CD14-positive monocyte (primary cell): ENCODE data around the gene TMEM169. TPM values are rescaled to one million over a fixed set of nuclear protein-coding genes. Genes with fewer than 3 reads are reported as not detected.

Experiments
- DNase-seq, 3 donors: peaks; one replicate each; pipeline ENCODE4 v3.0.0-alpha.2; 2011 to 2022
- H2AFZ ChIP-seq: 2 replicates; pipeline ENCODE4 v1.6.0; 2012; ENCODE audit warnings: mild to moderate bottlenecking, low read depth, low read length, inconsistent platforms; ENCODE audit not compliant: insufficient read depth, poor library complexity, severe bottlenecking
- H3K27ac ChIP-seq, 2 donors: 1 replicate in 1 of 2; 2 replicates in 1 of 2; pipeline ENCODE4 v1.5.1; 2012 to 2013; ENCODE audit warnings: low read length in 2 of 2, control low read depth in 1 of 2, inconsistent platforms in 1 of 2, low read depth in 1 of 2, mild to moderate bottlenecking in 1 of 2
- H3K27me3 ChIP-seq, 2 donors: one replicate each; pipeline versions ENCODE4 v1.6.0 to v1.6.1; 2011 to 2013; ENCODE audit warnings: low read length in 2 of 2; ENCODE audit not compliant: control insufficient read depth in 2 of 2, insufficient read depth in 2 of 2
- H3K36me3 ChIP-seq, 2 donors: replicated peaks in 1 of 2; 1 replicate in 1 of 2; 2 replicates in 1 of 2; pipeline versions ENCODE4 v1.5.1 to v1.6.1; 2012 to 2013; ENCODE audit warnings: low read length in 2 of 2, control low read depth in 1 of 2, inconsistent platforms in 1 of 2, mild to moderate bottlenecking in 1 of 2; ENCODE audit not compliant: insufficient read depth in 2 of 2, control insufficient read depth in 1 of 2
- H3K4me1 ChIP-seq, 2 donors: 1 replicate in 1 of 2; 2 replicates in 1 of 2; pipeline versions ENCODE4 v1.5.1 to v1.6.1; 2012 to 2013; ENCODE audit warnings: low read length in 2 of 2, control low read depth in 1 of 2, inconsistent platforms in 1 of 2, mild to moderate bottlenecking in 1 of 2, moderate library complexity in 1 of 2; ENCODE audit not compliant: insufficient read depth in 2 of 2, control insufficient read depth in 1 of 2
- H3K4me2 ChIP-seq: replicated peaks from 2 replicates; pipeline ENCODE3; 2012; ENCODE audit warnings: low read length, moderate library complexity, mild to moderate bottlenecking; ENCODE audit not compliant: poor library complexity, severe bottlenecking; ENCODE audit errors: extremely low read depth
- H3K4me3 ChIP-seq, 3 experiments: fragments of 200-600 bp in 1 of 3; sonication (generic) in 1 of 3; replicated peaks in 1 of 3; 1 replicate in 2 of 3; 2 replicates in 1 of 3; pipeline ENCODE4 v1.5.1; 2011 to 2013; ENCODE audit warnings: low read length in 3 of 3, mild to moderate bottlenecking in 3 of 3, control low read depth in 2 of 3, low read depth in 2 of 3, inconsistent platforms in 1 of 3, moderate library complexity in 1 of 3
- H3K79me2 ChIP-seq: 2 replicates; pipeline ENCODE4 v1.6.0; 2012; ENCODE audit warnings: mild to moderate bottlenecking, control low read depth, inconsistent platforms, low read length, moderate library complexity; ENCODE audit not compliant: insufficient read depth
- H3K9ac ChIP-seq: 2 replicates; pipeline ENCODE4 v1.6.0; 2017; ENCODE audit warnings: low read length, mild to moderate bottlenecking; ENCODE audit not compliant: insufficient read depth, poor library complexity, severe bottlenecking
- H3K9me3 ChIP-seq, 2 donors: replicated peaks in 1 of 2; 1 replicate in 1 of 2; 2 replicates in 1 of 2; pipeline versions ENCODE4 v1.5.1 to v1.6.1; 2012 to 2013; ENCODE audit warnings: low read length in 2 of 2, control low read depth in 1 of 2; ENCODE audit not compliant: control insufficient read depth in 1 of 2, insufficient read depth in 1 of 2
- H4K20me1 ChIP-seq: 2 replicates; pipeline ENCODE4 v1.6.0; 2012; ENCODE audit warnings: mild to moderate bottlenecking, low read length, control low read depth, moderate library complexity; ENCODE audit not compliant: insufficient read depth
- H3K27ac Mint-ChIP-seq, 7 donors: one replicate each; pipeline ENCODE4 v1.8.0; 2020; ENCODE audit warnings: mild to moderate bottlenecking in 7 of 7, mixed read lengths in 7 of 7, moderate library complexity in 6 of 7, inconsistent platforms in 2 of 7
- H3K27me3 Mint-ChIP-seq, 3 donors: one replicate each; pipeline ENCODE4 v1.8.0; 2021 to 2022; ENCODE audit warnings: low read depth in 3 of 3, mild to moderate bottlenecking in 3 of 3, mixed read lengths in 3 of 3, moderate library complexity in 3 of 3, inconsistent platforms in 1 of 3
- H3K36me3 Mint-ChIP-seq, 2 donors: one replicate each; pipeline ENCODE4 v1.8.0; 2020; ENCODE audit warnings: mixed read lengths in 2 of 2, inconsistent platforms in 1 of 2, mild to moderate bottlenecking in 1 of 2
- H3K4me1 Mint-ChIP-seq: one replicate; pipeline ENCODE4 v1.8.0; 2020; ENCODE audit warnings: mild to moderate bottlenecking, mixed read lengths
- H3K4me3 Mint-ChIP-seq, 2 donors: one replicate each; pipeline ENCODE4 v1.8.0; 2020; ENCODE audit warnings: mild to moderate bottlenecking in 2 of 2, mixed read lengths in 2 of 2, moderate library complexity in 1 of 2
- H3K9me3 Mint-ChIP-seq, 7 donors: one replicate each; pipeline ENCODE4 v1.8.0; 2020 to 2022; ENCODE audit warnings: mixed read lengths in 7 of 7, mild to moderate bottlenecking in 6 of 7, moderate library complexity in 6 of 7, inconsistent platforms in 2 of 7
- WGBS: methylation state at CpG from one replicate; pipeline ENCODE4 v1.1.5; 2013; ENCODE audit warnings: missing lambda C conversion rate; ENCODE audit not compliant: insufficient coverage; 5-methylcytosine and 5-hydroxymethylcytosine counted together
- intact Hi-C, 2 donors: fragments of 100-400 bp; cut with micrococcal nuclease; formaldehyde crosslinking; loops; one replicate each; pipeline versions ENCODE4 v1.15.0 to v1.15.1; 2023
- polyA plus RNA-seq, 3 donors: library from polyadenylated mRNA; depleted of rRNA in 1 of 3; unstranded in 2 of 3; stranded (reverse) in 1 of 3; fragments of 300-500 nt in 2 of 3; fragments of >200 nt in 1 of 3; fragmentation: Illumina TruSeq in 2 of 3; gene quantifications; 1 replicate in 2 of 3; 2 replicates in 1 of 3; pipeline ENCODE4 v1.2.3, GENCODE V29; 2012 to 2021
- TF ChIP-seq, protein P1 (sequence below): fragments of 200-600 bp; IDR thresholded peaks from one replicate; pipeline ENCODE4 v1.8.0; 2022; ENCODE audit warnings: antibody characterized with exemption, mild to moderate bottlenecking

The TMEM169 gene
- polyA plus RNA-seq, 3 donors: 0.24 to 0.92 (median 0.74) TPM

DNA sequence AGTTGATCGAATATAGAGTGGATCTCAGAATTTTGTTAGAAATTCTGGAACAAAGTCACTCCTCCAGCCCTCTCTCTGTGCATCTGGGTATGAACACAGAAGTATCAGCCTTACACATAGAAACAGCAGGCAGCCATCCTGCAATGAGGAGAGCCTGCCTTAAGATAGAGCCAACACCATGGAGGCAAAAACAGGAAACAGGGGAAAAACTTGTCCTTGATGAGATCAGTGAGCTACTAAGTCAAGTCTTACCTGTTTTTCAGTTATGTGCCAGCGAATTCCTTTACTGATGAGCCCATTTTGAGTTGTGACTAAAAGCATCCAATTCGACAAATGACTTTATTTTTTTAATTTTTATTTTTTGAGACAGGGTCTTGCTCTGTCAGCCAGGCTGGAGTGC lies 41.8 kb upstream of the TMEM169 start:
- no CpG with 5 or more reads among the region's 3 CpGs for WGBS
- H3K9me3 Mint-ChIP-seq: no peaks in the 10 kb centered on the region
- no peaks in the 10 kb centered on the region for H3K4me1 Mint-ChIP-seq
- no peak overlapping the region for H2AFZ ChIP-seq
- no peak overlapping the region for H3K4me2 ChIP-seq
- H3K4me3 Mint-ChIP-seq: no peak overlapping the region
- TF ChIP-seq, protein P1, sequence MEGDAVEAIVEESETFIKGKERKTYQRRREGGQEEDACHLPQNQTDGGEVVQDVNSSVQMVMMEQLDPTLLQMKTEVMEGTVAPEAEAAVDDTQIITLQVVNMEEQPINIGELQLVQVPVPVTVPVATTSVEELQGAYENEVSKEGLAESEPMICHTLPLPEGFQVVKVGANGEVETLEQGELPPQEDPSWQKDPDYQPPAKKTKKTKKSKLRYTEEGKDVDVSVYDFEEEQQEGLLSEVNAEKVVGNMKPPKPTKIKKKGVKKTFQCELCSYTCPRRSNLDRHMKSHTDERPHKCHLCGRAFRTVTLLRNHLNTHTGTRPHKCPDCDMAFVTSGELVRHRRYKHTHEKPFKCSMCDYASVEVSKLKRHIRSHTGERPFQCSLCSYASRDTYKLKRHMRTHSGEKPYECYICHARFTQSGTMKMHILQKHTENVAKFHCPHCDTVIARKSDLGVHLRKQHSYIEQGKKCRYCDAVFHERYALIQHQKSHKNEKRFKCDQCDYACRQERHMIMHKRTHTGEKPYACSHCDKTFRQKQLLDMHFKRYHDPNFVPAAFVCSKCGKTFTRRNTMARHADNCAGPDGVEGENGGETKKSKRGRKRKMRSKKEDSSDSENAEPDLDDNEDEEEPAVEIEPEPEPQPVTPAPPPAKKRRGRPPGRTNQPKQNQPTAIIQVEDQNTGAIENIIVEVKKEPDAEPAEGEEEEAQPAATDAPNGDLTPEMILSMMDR: no peak
- no peak overlapping the region for H3K4me3 ChIP-seq
- H3K4me1 ChIP-seq: no peaks in the 10 kb centered on the region
- peaks cover 0 to 2% (median 0%) of the 10 kb centered on the region in 3 donors for H3K27me3 Mint-ChIP-seq
- H3K36me3 ChIP-seq: peaks cover 0 to 66% of the 10 kb centered on the region in 2 donors
- no peak overlapping the region for H3K27ac Mint-ChIP-seq
- H3K9ac ChIP-seq: no peak overlapping the region
- peaks cover 54 to 58% of the 10 kb centered on the region in 2 donors for H3K36me3 Mint-ChIP-seq
- no peak for DNase-seq
- no peaks in the 10 kb centered on the region for H3K9me3 ChIP-seq
- intact Hi-C loops: loop anchor here in 1 of 2 donors (10.0 kb wide), 1 partner anchor 625 kb away; no protein-coding TSS in a partner anchor
- no peaks in the 10 kb centered on the region for H4K20me1 ChIP-seq
- no peak overlapping the region for H3K27ac ChIP-seq
- no peaks in the 10 kb centered on the region for H3K79me2 ChIP-seq
- H3K27me3 ChIP-seq: no peaks in the 10 kb centered on the region

DNA sequence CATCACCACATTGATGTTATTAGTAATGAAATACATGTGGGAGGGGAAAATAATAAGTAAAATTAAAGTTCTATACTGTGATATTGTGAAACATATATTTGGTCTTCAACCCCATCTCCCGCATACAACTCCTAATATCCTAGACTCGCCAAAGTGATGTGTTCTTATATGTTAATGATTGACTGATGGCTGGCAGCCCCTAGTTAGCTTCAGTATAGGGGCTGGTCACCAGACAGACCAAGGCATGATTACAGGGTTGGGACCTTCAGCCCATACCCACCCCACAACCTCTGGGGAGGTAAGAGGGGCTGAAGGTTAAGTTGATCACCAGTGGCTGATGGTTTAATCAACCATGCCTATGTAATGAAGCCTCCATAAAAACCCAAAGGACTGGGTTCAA lies 40.3 kb upstream of the TMEM169 start:
- Mint-ChIP-seq H3K9me3 (no peaks in the 10 kb centered on the region), H3K4me3 (no peak overlapping the region), H3K27ac (no peak overlapping the region), H3K4me1 (no peaks in the 10 kb centered on the region), H3K36me3 (peaks cover 57 to 59% of the 10 kb centered on the region in 2 donors), H3K27me3 (peaks cover 0 to 2% (median 0%) of the 10 kb centered on the region in 3 donors)
- no peak overlapping the region for H2AFZ ChIP-seq
- DNase-seq: no peak
- no peaks in the 10 kb centered on the region for H3K4me1 ChIP-seq
- H3K9me3 ChIP-seq: no peaks in the 10 kb centered on the region
- H3K4me3 ChIP-seq: no peak overlapping the region
- no peaks in the 10 kb centered on the region for H3K79me2 ChIP-seq
- peaks cover 4 to 69% of the 10 kb centered on the region in 2 donors for H3K36me3 ChIP-seq
- no peaks in the 10 kb centered on the region for H4K20me1 ChIP-seq
- intact Hi-C loops: no loop called here
- H3K27me3 ChIP-seq: no peaks in the 10 kb centered on the region
- H3K27ac ChIP-seq: no peak overlapping the region
- H3K4me2 ChIP-seq: no peak overlapping the region
- no CpG with 5 or more reads among the region's 2 CpGs for WGBS
- no peak overlapping the region for H3K9ac ChIP-seq
- TF ChIP-seq, protein P1: no peak
